Right lobe of liver (tissue), 4 donors: ENCODE results near the gene RNF40.

Source experiments
- POLR2A ChIP-seq: fragments of 450-650 bp; IDR thresholded peaks from one replicate; pipeline ENCODE4 v1.6.1; 2017; ENCODE audit warnings: antibody characterized with exemption, mild to moderate bottlenecking
- TF ChIP-seq, protein P1 (sequence below), 4 donors: fragments of 200-600 bp in 3 of 4; fragments of 450-650 bp in 1 of 4; IDR thresholded peaks; one replicate each; pipeline versions ENCODE4 v1.5.1 to v1.8.0; 2016 to 2022; ENCODE audit warnings: antibody characterized with exemption in 4 of 4, mild to moderate bottlenecking in 2 of 4
- donor health status: DM: no; HTN: no; CAD: no.
- donor health status: DM: no; HTN: no; CAD: no.
- donor health status: DM: no; HTN: yes; CAD: no.

DNA sequence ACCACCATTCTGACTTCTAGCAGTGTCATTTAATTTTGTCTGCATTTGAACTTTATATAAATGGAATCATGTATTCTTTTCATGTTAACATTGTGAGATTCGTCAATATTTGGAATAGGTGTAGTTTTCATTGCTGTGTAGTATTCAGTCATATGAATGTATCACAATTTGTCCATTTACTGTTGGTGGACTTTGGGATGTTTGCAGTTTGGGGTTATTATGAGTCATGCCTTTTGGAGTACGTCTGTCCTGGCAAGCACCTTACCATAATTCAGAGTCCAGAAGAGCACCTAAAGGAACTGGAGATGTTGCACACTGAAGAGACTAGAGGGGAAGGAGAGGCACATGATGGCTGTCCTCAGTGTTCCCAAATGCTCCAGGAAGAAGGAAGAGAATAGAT lies 17.0 kb upstream of the RNF40 start:
- TF ChIP-seq POLR2A: no peak
- TF ChIP-seq, protein P1, sequence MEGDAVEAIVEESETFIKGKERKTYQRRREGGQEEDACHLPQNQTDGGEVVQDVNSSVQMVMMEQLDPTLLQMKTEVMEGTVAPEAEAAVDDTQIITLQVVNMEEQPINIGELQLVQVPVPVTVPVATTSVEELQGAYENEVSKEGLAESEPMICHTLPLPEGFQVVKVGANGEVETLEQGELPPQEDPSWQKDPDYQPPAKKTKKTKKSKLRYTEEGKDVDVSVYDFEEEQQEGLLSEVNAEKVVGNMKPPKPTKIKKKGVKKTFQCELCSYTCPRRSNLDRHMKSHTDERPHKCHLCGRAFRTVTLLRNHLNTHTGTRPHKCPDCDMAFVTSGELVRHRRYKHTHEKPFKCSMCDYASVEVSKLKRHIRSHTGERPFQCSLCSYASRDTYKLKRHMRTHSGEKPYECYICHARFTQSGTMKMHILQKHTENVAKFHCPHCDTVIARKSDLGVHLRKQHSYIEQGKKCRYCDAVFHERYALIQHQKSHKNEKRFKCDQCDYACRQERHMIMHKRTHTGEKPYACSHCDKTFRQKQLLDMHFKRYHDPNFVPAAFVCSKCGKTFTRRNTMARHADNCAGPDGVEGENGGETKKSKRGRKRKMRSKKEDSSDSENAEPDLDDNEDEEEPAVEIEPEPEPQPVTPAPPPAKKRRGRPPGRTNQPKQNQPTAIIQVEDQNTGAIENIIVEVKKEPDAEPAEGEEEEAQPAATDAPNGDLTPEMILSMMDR (IDR thresholded peaks at IDR 0.05): no peak
